Dendritic cell treated with granulocyte-macrophage colony-stimulating factor and Interleukin-4, amounts not matched to agents 40 ng/mL and 50 ng/mL, for 4 days (primary cell): ENCODE measurements around the gene UTP18.
"Not testable (repeated sequence)": the region's sequence is repeated elsewhere in the genome, so short reads cannot be mapped to it uniquely, and the experiment has no call there.

ENCODE experiments used
- H3K27ac Mint-ChIP-seq: one replicate; pipeline ENCODE4 v1.8.0; 2022; ENCODE audit warnings: mild to moderate bottlenecking, mixed read lengths
- H3K27me3 Mint-ChIP-seq: one replicate; pipeline ENCODE4 v1.8.0; 2022; ENCODE audit warnings: mild to moderate bottlenecking, mixed read lengths
- H3K36me3 Mint-ChIP-seq: one replicate; pipeline ENCODE4 v1.8.0; 2022; ENCODE audit warnings: low read depth, mixed read lengths
- H3K4me1 Mint-ChIP-seq: one replicate; pipeline ENCODE4 v1.8.0; 2022; ENCODE audit warnings: low read depth, mixed read lengths
- H3K4me3 Mint-ChIP-seq: one replicate; pipeline ENCODE4 v1.8.0; 2022; ENCODE audit warnings: mild to moderate bottlenecking, moderate library complexity, mixed read lengths
- H3K9me3 Mint-ChIP-seq: one replicate; pipeline ENCODE4 v1.8.0; 2022; ENCODE audit warnings: mixed read lengths
- intact Hi-C: fragments of 100-400 bp; cut with micrococcal nuclease; formaldehyde crosslinking; loops from one replicate; pipeline ENCODE4 v1.15.0; 2022

Gene UTP18

DNA sequence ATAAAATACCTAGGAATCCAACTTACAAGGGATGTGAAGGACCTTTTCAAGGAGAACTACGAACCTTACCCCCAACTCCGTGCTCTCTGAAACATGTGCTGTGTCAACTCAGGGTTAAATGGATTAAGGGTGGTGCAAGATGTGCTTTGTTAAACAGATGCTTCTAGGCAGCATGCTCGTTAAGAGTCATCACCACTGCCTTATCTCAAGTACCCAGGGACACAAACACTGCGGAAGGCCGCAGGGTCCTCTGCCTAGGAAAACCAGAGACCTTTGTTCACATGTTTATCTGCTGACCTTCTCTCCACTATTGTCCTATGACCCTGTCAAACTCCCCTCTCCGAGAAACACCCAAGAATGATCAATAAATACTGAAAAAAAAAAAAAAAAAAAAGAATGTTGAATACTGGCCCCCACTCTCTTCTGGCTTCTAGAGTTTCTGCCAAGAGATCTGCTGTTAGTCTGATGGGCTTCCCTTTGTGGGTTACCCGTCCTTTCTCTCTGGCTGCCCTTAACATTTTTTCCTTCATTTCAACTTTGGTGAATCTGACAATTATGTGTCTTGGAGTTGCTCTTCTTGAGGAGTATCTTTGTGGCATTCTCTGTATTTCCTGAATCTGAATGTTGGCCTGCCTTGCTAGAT lies 70.6 kb downstream of the UTP18 start:
- H3K27ac Mint-ChIP-seq, H3K9me3 Mint-ChIP-seq, H3K4me1 Mint-ChIP-seq, intact Hi-C loops, H3K36me3 Mint-ChIP-seq, H3K4me3 Mint-ChIP-seq: not testable (repeated sequence)
- H3K27me3 Mint-ChIP-seq: peaks cover 16% of the 10 kb centered on the region

DNA sequence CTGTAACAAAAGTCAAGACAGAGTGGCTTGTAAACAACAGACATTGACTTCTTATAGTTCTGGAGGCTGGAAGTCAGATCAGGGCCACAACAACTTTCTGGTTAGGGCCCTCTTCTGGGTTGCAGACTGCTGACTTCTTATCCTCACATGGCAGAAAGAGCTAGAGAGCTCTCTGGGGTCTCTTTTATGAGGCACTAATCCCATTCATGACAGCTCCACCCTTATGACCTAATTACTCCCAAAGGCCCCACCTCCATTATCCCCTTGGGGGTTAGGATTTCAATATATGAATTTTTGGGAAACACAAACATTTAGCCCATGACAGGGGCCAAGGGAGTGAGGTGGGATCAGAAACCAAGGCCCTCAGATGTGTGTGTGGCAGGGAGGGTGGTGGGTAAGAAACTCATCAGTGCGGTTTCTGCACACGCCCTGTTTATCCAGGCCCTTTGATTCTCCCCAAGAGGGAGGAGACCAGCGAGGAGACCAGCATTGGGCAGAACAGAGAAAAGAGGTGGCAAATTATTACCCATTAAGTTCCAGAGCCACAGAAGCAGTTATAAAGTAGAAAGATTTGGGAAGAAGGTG lies 74.8 kb downstream of the UTP18 start:
- H3K9me3 Mint-ChIP-seq: no peaks in the 10 kb centered on the region
- intact Hi-C loops: no loop called here
- no peak overlapping the region for H3K4me3 Mint-ChIP-seq
- H3K27me3 Mint-ChIP-seq: peaks cover 9% of the 10 kb centered on the region
- no peak overlapping the region for H3K27ac Mint-ChIP-seq
- H3K36me3 Mint-ChIP-seq: no peaks in the 10 kb centered on the region
- H3K4me1 Mint-ChIP-seq: no peaks in the 10 kb centered on the region

DNA sequence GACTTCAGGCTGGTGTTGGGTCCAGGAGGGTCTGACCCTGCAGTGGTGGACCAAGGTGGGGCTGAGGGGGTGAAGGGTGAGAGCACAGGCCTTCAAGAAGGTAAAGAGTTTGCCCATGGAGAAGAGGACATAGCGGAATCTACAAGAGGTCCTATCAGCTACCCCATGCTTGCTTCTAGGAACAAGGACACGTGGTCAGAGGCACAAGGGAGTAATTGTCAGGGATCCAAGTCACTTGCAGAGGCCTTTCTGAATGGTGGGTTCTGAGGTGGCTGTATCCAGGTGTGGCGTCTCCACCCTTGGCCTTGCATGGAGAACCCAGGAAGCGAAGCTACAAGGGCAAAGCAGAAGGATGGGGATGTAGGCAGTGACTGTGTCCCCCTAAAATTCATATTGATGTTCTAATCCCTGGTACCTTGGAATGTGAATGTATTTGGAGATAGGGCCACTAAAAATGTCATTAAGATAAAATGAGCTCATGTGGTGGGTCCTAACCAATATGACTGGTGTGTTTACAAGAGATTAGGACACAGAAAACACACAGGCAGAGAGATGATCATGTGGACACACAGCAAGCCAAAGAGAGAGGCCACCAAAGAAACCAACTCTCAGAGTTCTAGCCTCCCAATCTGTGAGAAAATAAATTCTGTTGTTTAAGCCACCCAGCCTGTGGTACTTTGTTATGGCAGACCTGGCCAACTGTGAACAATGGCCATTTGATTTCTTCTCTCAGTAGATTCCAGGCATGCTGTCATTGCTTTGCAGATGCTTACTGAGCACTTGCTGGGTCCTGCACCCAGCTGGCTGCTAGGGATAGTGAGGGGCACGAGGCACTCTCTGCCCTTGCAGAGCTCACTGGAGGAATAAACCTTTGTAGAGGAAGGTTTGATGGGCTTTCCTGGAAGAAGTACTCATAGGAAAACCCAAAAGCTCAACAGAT lies 75.8 kb downstream of the UTP18 start:
- intact Hi-C loops: no loop called here
- no peaks in the 10 kb centered on the region for H3K9me3 Mint-ChIP-seq
- H3K4me3 Mint-ChIP-seq: no peak overlapping the region
- no peaks in the 10 kb centered on the region for H3K4me1 Mint-ChIP-seq
- peaks cover 8% of the 10 kb centered on the region for H3K27me3 Mint-ChIP-seq
- no peak overlapping the region for H3K27ac Mint-ChIP-seq
- H3K36me3 Mint-ChIP-seq: no peaks in the 10 kb centered on the region

DNA sequence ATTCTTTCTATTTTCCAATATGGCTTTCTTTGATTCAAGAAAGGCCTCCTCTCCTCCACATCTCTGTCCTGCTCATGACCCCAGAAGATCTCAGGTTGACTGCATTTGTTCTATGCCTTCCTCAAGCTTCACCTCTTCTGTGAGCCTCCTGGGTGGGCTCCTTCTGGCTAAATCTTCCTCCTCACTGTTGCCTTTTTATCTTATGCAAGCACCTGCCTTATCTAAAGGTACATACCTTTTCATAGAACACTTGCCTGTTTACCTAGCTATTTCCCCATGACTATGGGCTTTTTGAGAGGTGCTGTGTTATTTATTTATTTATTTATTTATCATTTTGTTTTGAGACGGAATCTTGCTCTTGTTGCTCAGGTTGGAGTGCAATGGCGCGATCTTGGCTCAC lies 81.1 kb downstream of the UTP18 start:
- peaks cover 15% of the 10 kb centered on the region for H3K27me3 Mint-ChIP-seq

DNA sequence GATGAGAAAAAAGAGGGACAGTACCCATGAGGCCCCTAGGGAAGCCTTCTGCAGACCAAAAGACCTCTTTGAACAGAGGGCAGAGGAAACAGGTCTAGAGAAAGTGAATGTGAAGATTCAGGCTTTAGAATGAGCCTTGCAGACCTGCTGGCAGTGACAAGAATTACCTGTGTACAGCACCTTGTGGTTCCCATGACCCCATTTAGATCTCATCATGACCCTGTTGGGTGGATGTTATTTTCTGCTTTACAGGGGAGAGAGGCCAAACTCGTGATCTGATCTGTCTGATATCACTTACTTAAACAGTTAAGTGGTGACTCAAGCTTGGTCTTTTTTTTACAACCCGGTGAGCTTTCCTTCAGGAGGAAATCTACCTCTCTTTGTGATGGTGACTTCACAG lies 81.9 kb downstream of the UTP18 start:
- Mint-ChIP-seq H3K9me3 (no peaks in the 10 kb centered on the region), H3K36me3 (no peaks in the 10 kb centered on the region), H3K27me3 (peaks cover 20% of the 10 kb centered on the region), H3K27ac (no peak overlapping the region), H3K4me3 (no peak overlapping the region), H3K4me1 (no peaks in the 10 kb centered on the region)
- intact Hi-C loops: no loop called here

More for the DNA sequence above, 81.1 kb downstream of the UTP18 start:
- Mint-ChIP-seq H3K9me3 (no peaks in the 10 kb centered on the region), H3K36me3 (no peaks in the 10 kb centered on the region), H3K27ac (no peak overlapping the region), H3K4me3 (no peak overlapping the region), H3K4me1 (no peaks in the 10 kb centered on the region)
- intact Hi-C loops: no loop called here

DNA sequence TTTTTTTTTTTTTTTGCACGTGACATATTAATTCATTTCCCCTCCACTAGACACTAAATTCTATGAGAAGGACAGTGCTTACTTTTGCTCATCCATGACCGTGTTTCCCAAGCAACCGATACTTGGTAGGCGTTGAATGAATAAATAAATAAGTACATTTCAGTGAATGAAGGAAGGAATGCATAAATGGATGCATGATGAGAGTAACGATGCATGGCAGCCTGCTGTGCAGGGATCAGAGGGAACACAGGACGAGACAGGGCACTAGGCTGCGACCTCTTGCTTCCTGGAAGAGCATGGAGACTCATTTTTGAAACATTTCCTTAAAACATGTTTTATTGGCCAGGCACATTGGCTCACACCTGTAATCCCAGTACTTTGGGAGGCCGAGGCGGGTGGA lies 84.2 kb downstream of the UTP18 start:
- Mint-ChIP-seq H3K9me3 (no peaks in the 10 kb centered on the region), H3K4me1 (no peaks in the 10 kb centered on the region), H3K4me3 (no peak overlapping the region), H3K27me3 (peaks cover 24% of the 10 kb centered on the region), H3K36me3 (no peaks in the 10 kb centered on the region), H3K27ac (no peak overlapping the region)
- intact Hi-C loops: no loop called here

DNA sequence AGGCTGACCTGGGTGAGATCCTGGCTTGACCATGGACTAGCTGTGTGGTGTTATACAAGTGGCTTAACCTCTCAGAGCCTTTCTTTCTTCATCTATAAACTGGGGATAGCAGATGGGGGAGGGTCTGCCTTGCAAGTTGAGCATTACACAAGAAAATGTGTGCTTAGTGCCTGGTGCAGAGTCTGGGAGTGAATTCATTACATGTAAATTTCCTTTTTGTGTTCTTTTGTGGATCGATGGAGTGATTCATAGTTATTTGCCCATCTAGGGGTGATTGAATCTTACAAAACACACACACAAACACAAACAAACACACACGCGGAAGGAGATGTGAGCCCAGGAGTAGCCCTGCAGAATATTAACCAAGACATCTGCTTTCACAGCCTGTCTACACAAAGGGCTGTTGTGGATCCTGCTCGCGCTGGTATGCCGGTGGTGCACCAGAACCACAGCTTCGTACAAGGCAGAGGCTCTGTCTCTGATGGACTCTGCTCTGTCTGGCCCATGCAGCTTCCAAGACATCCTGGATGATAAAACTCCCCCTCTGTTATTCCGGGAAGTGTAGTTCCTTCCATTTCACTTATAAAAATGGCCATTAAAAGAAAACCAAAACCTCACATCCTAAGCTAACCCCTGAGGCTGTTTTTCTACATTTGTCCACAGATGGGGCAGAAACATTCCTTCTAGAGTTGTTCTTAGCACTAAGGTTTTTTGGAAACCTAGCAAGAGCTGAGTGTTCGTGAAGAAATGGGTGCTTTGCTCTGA lies 86.1 kb downstream of the UTP18 start:
- H3K4me1 Mint-ChIP-seq: no peaks in the 10 kb centered on the region
- intact Hi-C loops: no loop called here

More for the DNA sequence above, 86.1 kb downstream of the UTP18 start:
- peaks cover 35% of the 10 kb centered on the region for H3K27me3 Mint-ChIP-seq
- no peak overlapping the region for H3K4me3 Mint-ChIP-seq
- H3K36me3 Mint-ChIP-seq: no peaks in the 10 kb centered on the region
- H3K27ac Mint-ChIP-seq: no peak overlapping the region
- H3K9me3 Mint-ChIP-seq: no peaks in the 10 kb centered on the region
